ENCODE measurements around the gene IL31. TPM values are rescaled to one million over a fixed set of nuclear protein-coding genes. Genes with fewer than 3 reads are reported as not detected.

The IL31 gene
- total and polyA plus RNA-seq, 3 donors from 2014 or later, result 0.38 TPM; not detected in 2

- H3K9me3 ChIP-seq, result no peaks in the 10 kb centered on the region
- no peaks in the 10 kb centered on the region for H3K4me1 ChIP-seq
- no peak overlapping the region for H3K4me3 ChIP-seq
- no peak for TF ChIP-seq CTCF (IDR thresholded peaks at IDR 0.05)
- TF ChIP-seq POLR2A (IDR thresholded peaks at IDR 0.05), result no peak
- peak; percentile 6 for DNase-seq
- H3K27ac ChIP-seq, result no peak overlapping the region
- intact Hi-C loops (cut with DNase I; ENCODE audit: low total_unique reads), result no loop called here
- WGBS, 2 donors, result 73 to 74% methylated on average over 8 of the region's 8 CpGs
- no peaks in the 10 kb centered on the region for H3K36me3 ChIP-seq (ENCODE audit: low read depth, missing control alignments)
- H3K27me3 ChIP-seq, result no peaks in the 10 kb centered on the region
Observed at GRCh38 chr12:122207391-122207790, 33.4 kb upstream of the IL31 start.

GRCh38 chr12:122206976-122207375 lies 33.0 kb upstream of the IL31 start:
- 40 to 96% methylated on average over 1 to 7 of the region's 8 CpGs for WGBS, 2 donors
- H3K9me3 ChIP-seq, result no peaks in the 10 kb centered on the region
- intact Hi-C loops (cut with DNase I; ENCODE audit: low total_unique reads), result no loop called here
- H3K4me1 ChIP-seq, result no peaks in the 10 kb centered on the region
- no peak overlapping the region for H3K4me3 ChIP-seq
- H3K27ac ChIP-seq, result no peak overlapping the region
- no peak for DNase-seq
- H3K36me3 ChIP-seq (ENCODE audit: low read depth, missing control alignments), result no peaks in the 10 kb centered on the region
- TF ChIP-seq CTCF (IDR thresholded peaks at IDR 0.05) (no peak), POLR2A (IDR thresholded peaks at IDR 0.05) (no peak)
- no peaks in the 10 kb centered on the region for H3K27me3 ChIP-seq

- Histone ChIP-seq H3K27me3 (no peaks in the 10 kb centered on the region), H3K36me3 (ENCODE audit: low read depth, missing control alignments) (no peaks in the 10 kb centered on the region), H3K27ac (no peak overlapping the region), H3K9me3 (no peaks in the 10 kb centered on the region), H3K4me3 (no peak overlapping the region), H3K4me1 (no peaks in the 10 kb centered on the region)
- TF ChIP-seq CTCF (IDR thresholded peaks at IDR 0.05), result no peak
- no peak for TF ChIP-seq POLR2A (IDR thresholded peaks at IDR 0.05)
- no peak for DNase-seq
- WGBS, 2 donors, result 21 to 46% methylated on average over 18 to 27 of the region's 27 CpGs
- intact Hi-C loops (cut with DNase I; ENCODE audit: low total_unique reads), result no loop called here
Observed at GRCh38 chr12:122206111-122206881, 32.3 kb upstream of the IL31 start.

DNA sequence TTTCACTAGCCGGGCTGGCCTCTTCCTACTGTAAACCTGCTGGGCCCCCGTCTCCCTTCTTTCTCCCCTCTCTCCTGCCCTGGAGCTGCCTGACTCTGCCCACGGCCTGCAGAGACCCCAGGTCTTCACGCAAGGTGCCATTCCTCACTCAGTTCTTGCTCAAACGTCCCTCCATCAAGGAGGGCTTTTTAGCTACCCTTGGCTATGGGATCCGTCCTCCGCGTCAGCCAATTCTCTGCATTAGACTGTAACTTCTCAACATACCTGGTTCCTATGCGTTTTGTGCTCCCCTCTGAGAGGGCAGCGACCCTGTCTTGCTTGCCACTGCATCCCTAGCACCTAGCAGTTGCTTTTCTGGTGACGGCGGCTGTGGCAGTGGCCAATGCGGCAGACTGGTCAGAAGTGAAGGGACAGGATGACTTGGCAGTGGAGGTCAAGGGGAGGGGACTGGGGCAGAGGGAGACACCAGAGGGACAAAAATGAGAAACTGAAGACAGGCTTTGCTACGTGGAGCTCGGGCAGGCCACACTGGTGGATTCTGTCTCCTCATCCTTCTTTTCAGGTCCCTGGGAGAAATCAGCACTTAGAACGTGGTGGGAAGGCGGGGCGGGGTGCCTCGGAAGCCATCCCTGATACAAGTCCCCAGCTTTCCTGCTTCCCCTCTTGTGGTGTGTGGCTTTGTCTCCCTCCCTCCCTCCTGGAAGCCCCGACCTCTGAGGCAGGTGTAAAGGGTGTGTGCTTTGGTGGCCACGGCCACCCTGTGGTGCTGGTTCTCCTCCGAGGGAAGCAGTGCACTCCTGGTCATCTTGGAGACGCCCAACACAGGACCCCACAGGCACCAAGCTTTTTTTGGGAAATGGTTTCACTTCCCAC lies 31.3 kb upstream of the IL31 start:
- DNase-seq, result no peak
- intact Hi-C loops (cut with DNase I; ENCODE audit: low total_unique reads), result no loop called here
- no peak overlapping the region for H3K27ac ChIP-seq

More for the DNA sequence above, 31.3 kb upstream of the IL31 start:
- no peaks in the 10 kb centered on the region for H3K36me3 ChIP-seq (ENCODE audit: low read depth, missing control alignments)
- no peak for TF ChIP-seq POLR2A (IDR thresholded peaks at IDR 0.05)
- no peak for TF ChIP-seq CTCF (IDR thresholded peaks at IDR 0.05)
- no peak overlapping the region for H3K4me3 ChIP-seq
- no peaks in the 10 kb centered on the region for H3K4me1 ChIP-seq
- H3K9me3 ChIP-seq, result no peaks in the 10 kb centered on the region
- no peaks in the 10 kb centered on the region for H3K27me3 ChIP-seq
- 36 to 39% methylated on average over 22 to 23 of the region's 23 CpGs for WGBS, 2 donors

Measured in testis (tissue), 3 donors.